Common myeloid progenitor, CD34-positive (primary cell): ENCODE data around the gene RMND5B.
A peak's percentile ranks its signal among the peaks of the same experiment; 100 is the strongest.

Experiments used
- CTCF ChIA-PET: fragments of 350-600 bp; sonication (Branson Sonifier 250); formaldehyde crosslinking; loops from one replicate; lab custom pipeline; 2021; ENCODE audit warnings: antibody characterized with exemption; lab: Charles Lee
- POLR2A ChIA-PET: fragments of 350-600 bp; sonication (Branson Sonifier 250); formaldehyde crosslinking; loops from one replicate; lab custom pipeline; 2021; ENCODE audit warnings: antibody characterized with exemption; lab: Charles Lee
- DNase-seq, 3 donors: peaks; one replicate each; pipeline versions ENCODE4 v3.0.0 to v3.0.0-alpha.2; 2013
- H3K27ac ChIP-seq, 2 experiments: 1 replicate in 1 of 2; 2 replicates in 1 of 2; pipeline ENCODE4 v1.7.0; 2013; ENCODE audit warnings: inconsistent platforms in 2 of 2, low read length in 2 of 2, mild to moderate bottlenecking in 2 of 2, low read depth in 1 of 2, moderate library complexity in 1 of 2; ENCODE audit not compliant: severe bottlenecking in 2 of 2, insufficient read depth in 1 of 2, poor library complexity in 1 of 2
- H3K27me3 ChIP-seq, 5 experiments: replicated peaks in 2 of 5; 1 replicate in 3 of 5; 2 replicates in 2 of 5; pipeline versions ENCODE4 v1.6.1 to v1.7.0; 2013; ENCODE audit warnings: low read length in 4 of 5, mild to moderate bottlenecking in 2 of 5, moderate library complexity in 2 of 5, inconsistent platforms in 1 of 5; ENCODE audit not compliant: insufficient read depth in 5 of 5, control insufficient read depth in 4 of 5
- H3K36me3 ChIP-seq, 4 experiments: 1 replicate in 2 of 4; 2 replicates in 2 of 4; pipeline versions ENCODE4 v1.6.1 to v1.7.0; 2013; ENCODE audit warnings: low read length in 3 of 4, control low read depth in 1 of 4, mild to moderate bottlenecking in 1 of 4; ENCODE audit not compliant: control insufficient read depth in 4 of 4, insufficient read depth in 4 of 4
- H3K4me1 ChIP-seq, 4 experiments: 1 replicate in 3 of 4; 2 replicates in 1 of 4; pipeline versions ENCODE4 v1.6.1 to v1.7.1; 2013; ENCODE audit warnings: low read length in 3 of 4, mild to moderate bottlenecking in 3 of 4, control low read depth in 1 of 4, inconsistent platforms in 1 of 4, moderate library complexity in 1 of 4; ENCODE audit not compliant: control insufficient read depth in 4 of 4, insufficient read depth in 4 of 4; ENCODE audit errors: control extremely low read depth in 1 of 4
- H3K4me3 ChIP-seq, 7 experiments: 1 replicate in 4 of 7; 2 replicates in 3 of 7; pipeline versions ENCODE4 v1.5.1 to v1.7.0; 2013; ENCODE audit warnings: mild to moderate bottlenecking in 7 of 7, low read length in 6 of 7, moderate library complexity in 6 of 7, inconsistent platforms in 2 of 7, low read depth in 2 of 7, control low read depth in 1 of 7; ENCODE audit not compliant: insufficient read depth in 4 of 7, control insufficient read depth in 1 of 7; ENCODE audit errors: extremely low read depth in 1 of 7
- H3K9me3 ChIP-seq, 5 experiments: 1 replicate in 4 of 5; 2 replicates in 1 of 5; pipeline versions ENCODE4 v1.6.1 to v1.7.1; 2013; ENCODE audit warnings: low read length in 4 of 5, mild to moderate bottlenecking in 2 of 5, inconsistent platforms in 1 of 5, low read depth in 1 of 5, moderate library complexity in 1 of 5; ENCODE audit not compliant: control insufficient read depth in 4 of 5, insufficient read depth in 2 of 5; ENCODE audit errors: control extremely low read depth in 1 of 5
- WGBS: methylation state at CpG from one replicate; pipeline ENCODE4 v1.1.5; 2013; ENCODE audit not compliant: insufficient coverage; 5-methylcytosine and 5-hydroxymethylcytosine counted together

RMND5B gene

DNA sequence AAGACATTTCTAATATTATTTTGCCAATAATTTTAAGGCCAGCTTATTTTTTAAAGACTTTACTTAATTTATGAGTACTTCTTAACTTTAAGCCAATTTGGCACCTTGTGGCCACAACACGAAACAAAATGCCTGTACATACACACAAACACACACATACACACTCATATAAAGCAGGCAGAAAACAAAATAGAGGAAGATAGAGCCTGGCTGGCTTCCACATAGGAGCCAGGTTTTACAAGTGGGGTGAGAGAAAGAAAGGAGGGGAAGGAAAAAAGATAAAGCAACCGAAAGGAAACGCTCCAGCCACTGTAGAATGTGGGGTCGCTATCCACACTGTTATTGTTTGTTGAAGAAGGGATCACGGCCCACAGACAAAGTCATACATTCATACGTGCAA is 46.0 kb downstream of the RMND5B start:
- H3K9me3 ChIP-seq = no peaks in the 10 kb centered on the region
- H3K4me1 ChIP-seq = peaks cover 4 to 33% (median 18%) of the 10 kb centered on the region in 4 experiments
- peak overlapping the region in 1 of 7 experiments; percentile 38 for H3K4me3 ChIP-seq
- CTCF ChIA-PET = interaction anchor here (1.3 to 1.8 kb wide), 4 partner anchors 11 to 102 kb away, joined by 3 to 7 read pairs (median 4); no protein-coding TSS in a partner anchor
- H3K36me3 ChIP-seq = no peaks in the 10 kb centered on the region
- no peaks in the 10 kb centered on the region for H3K27me3 ChIP-seq
- DNase-seq = peak in 2 of 3 donors; percentile 63 to 77
- WGBS = 0% methylated on average over 1 of the region's 6 CpGs
- no peak overlapping the region for H3K27ac ChIP-seq
- POLR2A ChIA-PET = no interaction called here

DNA sequence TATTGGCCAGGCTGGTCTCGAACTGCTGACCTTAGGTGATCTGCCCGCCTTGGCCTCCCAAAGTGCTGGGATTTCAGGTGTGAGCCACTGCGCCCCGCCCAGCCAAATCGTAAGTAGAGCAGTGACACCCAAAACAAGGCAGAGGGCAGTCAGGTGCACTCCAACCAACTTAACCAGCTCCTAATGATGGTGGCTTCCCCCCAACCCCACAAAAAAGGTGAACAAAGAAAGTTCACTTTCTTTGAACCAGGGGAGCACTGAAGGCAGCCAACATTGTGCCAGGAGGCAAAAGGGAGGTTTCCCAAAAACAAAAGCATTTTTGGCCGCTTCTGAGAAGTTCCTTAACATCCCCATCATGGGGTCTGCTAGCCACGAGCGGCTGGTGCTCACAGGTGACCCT is 46.8 kb downstream of the RMND5B start:
- CTCF ChIA-PET = interaction anchor here (1.1 to 1.8 kb wide), 3 partner anchors 9 to 102 kb away, joined by 3 to 7 read pairs (median 5); no protein-coding TSS in a partner anchor
- POLR2A ChIA-PET = interaction anchor here (1.4 kb wide), 1 partner anchor 27 kb away, joined by 4 read pairs; the partner anchor contains the start of gene HNRNPAB

DNA sequence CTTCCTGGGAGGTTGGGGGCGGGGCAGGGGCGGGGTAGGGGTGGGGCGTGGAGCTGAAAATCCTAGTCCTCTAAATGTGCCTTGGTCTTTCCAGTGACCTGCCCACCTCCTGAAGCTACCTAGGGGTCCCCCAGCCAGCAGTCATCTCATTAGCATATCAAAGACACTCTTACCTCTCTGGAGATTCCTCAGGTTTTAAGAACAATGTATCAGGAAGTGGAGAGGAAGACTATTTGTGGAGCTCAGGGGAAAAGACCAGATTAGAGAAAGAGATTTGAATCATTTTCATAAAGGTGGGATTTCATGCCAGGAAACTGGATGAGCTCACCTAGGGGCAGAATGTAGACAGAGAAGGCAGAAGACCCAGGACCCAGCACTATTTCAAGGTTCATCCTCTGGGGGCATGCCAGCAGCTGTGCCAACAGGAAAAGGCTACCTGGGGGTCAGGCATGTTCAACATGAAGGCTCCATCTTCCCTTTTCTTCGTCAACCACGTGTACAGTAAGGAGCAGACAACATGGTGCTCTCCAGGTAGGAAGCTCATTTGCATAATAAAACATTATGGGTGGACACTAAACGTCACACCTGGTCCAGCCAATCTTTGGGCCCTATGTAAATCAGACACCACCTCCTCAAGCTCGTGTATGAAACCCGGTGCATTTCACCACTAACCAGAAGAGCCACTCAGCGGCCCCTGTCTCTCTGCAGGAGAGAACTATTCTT is 49.5 kb downstream of the RMND5B start:
- no peak overlapping the region for H3K4me3 ChIP-seq
- WGBS = 98% methylated on average over 3 of the region's 9 CpGs
- peaks cover 7 to 44% (median 28%) of the 10 kb centered on the region in 4 experiments for H3K4me1 ChIP-seq
- no peak for DNase-seq
- H3K27me3 ChIP-seq = no peaks in the 10 kb centered on the region
- POLR2A ChIA-PET = no interaction called here
- H3K36me3 ChIP-seq = no peaks in the 10 kb centered on the region
- H3K9me3 ChIP-seq = no peaks in the 10 kb centered on the region
- no peak overlapping the region for H3K27ac ChIP-seq
- CTCF ChIA-PET = interaction anchor here (0.9 to 3.1 kb wide), 6 partner anchors 11 to 102 kb away, joined by 3 to 15 read pairs (median 4); partner anchors contain the start of gene HNRNPAB

More for the DNA sequence above, 46.8 kb downstream of the RMND5B start:
- Histone ChIP-seq H3K9me3 (no peaks in the 10 kb centered on the region), H3K4me1 (peaks cover 7 to 40% (median 25%) of the 10 kb centered on the region in 4 experiments), H3K27me3 (no peaks in the 10 kb centered on the region), H3K36me3 (no peaks in the 10 kb centered on the region), H3K27ac (no peak overlapping the region), H3K4me3 (no peak overlapping the region)
- WGBS = 93% methylated on average over 7 of the region's 8 CpGs
- no peak for DNase-seq

DNA sequence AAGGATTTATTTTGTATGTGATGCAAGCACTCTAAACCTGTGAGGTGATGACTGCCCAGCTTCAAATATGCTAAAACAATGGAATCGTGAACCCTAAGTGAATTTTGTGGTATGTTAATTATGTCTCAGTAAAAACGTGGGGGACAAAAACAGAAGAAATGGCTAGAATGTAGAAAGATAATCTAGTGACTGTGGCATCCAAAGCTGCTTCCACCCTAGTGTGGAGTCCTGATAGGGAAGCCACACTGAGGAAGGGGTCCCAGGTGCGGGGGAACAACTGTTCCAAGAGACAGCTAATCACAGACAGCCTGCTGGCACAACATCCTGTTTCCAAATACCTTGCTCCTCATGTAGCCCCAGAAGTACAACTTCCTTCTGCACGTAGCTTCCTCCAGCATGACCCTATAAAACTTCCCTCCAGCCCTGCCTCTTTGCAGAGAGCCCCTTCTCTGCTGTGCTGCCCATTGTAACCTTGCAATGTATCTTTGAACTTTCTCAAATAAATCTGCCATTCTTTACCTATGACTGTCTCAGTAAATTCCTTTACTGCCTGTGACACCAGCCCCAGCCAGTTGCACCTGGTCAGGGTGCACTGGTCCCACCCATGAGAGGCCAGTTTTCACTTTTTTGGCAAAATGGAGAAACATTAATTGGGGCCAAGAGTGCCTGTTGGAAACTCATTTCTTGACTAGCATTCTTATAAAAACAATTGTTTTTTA is 51.5 kb downstream of the RMND5B start:
- peak; percentile 94 to 100 (median 99) for DNase-seq
- peak overlapping the region in 1 of 2 experiments; percentile 60 for H3K27ac ChIP-seq
- peak overlapping the region in 3 of 7 experiments; percentile 1 to 28 (median 15) for H3K4me3 ChIP-seq
- H3K36me3 ChIP-seq = no peaks in the 10 kb centered on the region
- POLR2A ChIA-PET = interaction anchor here (0.7 to 2.7 kb wide), 6 partner anchors 12 to 65 kb away, joined by 3 to 25 read pairs (median 4); partner anchors contain the start of gene HNRNPAB
- peaks cover 7 to 39% (median 24%) of the 10 kb centered on the region in 4 experiments for H3K4me1 ChIP-seq
- WGBS = 0% methylated on average over 3 of the region's 4 CpGs
- CTCF ChIA-PET = interaction anchor here (1.0 to 3.1 kb wide), 9 partner anchors 12 to 90 kb away, joined by 3 to 15 read pairs (median 3); no protein-coding TSS in a partner anchor
- H3K9me3 ChIP-seq = no peaks in the 10 kb centered on the region
- no peaks in the 10 kb centered on the region for H3K27me3 ChIP-seq

DNA sequence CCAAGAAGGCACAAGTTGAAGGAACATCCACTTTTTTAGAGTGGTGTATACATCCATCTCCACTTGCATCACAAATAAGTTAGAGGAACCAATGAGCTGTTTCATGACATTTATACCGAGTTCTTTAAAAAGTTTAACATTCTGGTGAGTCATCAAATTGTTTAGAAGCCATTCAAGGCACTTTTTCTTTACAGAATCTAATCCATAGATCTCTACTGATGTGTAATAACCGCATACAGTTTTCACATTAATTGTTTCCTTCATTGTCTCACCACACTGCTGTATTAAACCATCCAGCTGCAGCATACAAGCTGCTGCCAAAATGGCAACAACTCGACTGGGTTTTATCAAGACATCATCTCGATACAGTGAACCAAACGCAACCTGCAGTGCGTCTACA is 55.6 kb downstream of the RMND5B start:
- no peak overlapping the region for H3K4me3 ChIP-seq
- CTCF ChIA-PET = interaction anchor here (0.8 to 2.0 kb wide), 4 partner anchors 8 to 27 kb away, joined by 3 to 8 read pairs (median 4); no protein-coding TSS in a partner anchor
- H3K27me3 ChIP-seq = no peaks in the 10 kb centered on the region
- no peaks in the 10 kb centered on the region for H3K9me3 ChIP-seq
- 65% methylated on average over 6 of the region's 6 CpGs for WGBS
- H3K27ac ChIP-seq = no peak overlapping the region
- H3K36me3 ChIP-seq = no peaks in the 10 kb centered on the region
- POLR2A ChIA-PET = interaction anchor here (0.7 kb wide), 1 partner anchor 18 kb away, joined by 3 read pairs; the partner anchor contains the start of gene HNRNPAB
- peaks cover 3 to 17% (median 14%) of the 10 kb centered on the region in 4 experiments for H3K4me1 ChIP-seq
- DNase-seq = peak in 2 of 3 donors; percentile 48 to 79

DNA sequence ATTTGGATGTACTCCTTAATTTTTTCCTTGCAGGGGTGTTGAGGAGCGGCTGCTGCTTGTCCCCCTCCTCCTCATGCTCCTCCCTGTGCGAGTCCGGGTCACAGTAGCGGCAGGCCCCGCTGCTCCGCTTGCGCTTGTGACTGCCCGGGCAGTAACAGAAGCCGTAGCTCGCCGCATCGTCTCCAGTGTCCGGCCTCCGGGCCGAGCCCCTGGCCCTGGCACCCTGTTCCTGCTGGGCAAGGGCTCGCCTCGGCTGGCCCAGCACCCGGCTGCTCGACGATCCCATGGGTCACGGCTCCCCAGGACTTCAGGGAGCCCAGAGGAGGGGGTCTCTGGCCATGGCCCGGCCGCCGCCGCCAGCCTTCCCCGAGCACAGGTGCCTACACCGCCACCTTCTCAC is 56.2 kb downstream of the RMND5B start, which contains the start of gene GMCL2:
GMCL2 (minus strand) TSS at position 358 of the 400 bp plus-strand sequence; CDS start at position 286, 72 bp downstream.
- H3K4me3 ChIP-seq = no peak within 1 kb of the TSS
- ChIA-PET POLR2A (no interaction called here), CTCF (no interaction called here)
- no peak within 1 kb of the TSS for H3K27ac ChIP-seq
- H3K4me1 ChIP-seq = peaks cover under 1 to 11% (median 8%) of the 10 kb centered on the region in 4 experiments
- DNase-seq = no peak
- WGBS = 98% methylated on average over 16 of the region's 27 CpGs
- no peaks in the 10 kb centered on the region for H3K27me3 ChIP-seq
- no peaks in the 10 kb centered on the region for H3K36me3 ChIP-seq
- H3K9me3 ChIP-seq = no peaks in the 10 kb centered on the region
